Measurements from ENCODE around the gene PRSS36.
"Not testable (repeated sequence)": the region's sequence is repeated elsewhere in the genome, so short reads cannot be mapped to it uniquely, and the experiment has no call there.

Gene PRSS36

DNA sequence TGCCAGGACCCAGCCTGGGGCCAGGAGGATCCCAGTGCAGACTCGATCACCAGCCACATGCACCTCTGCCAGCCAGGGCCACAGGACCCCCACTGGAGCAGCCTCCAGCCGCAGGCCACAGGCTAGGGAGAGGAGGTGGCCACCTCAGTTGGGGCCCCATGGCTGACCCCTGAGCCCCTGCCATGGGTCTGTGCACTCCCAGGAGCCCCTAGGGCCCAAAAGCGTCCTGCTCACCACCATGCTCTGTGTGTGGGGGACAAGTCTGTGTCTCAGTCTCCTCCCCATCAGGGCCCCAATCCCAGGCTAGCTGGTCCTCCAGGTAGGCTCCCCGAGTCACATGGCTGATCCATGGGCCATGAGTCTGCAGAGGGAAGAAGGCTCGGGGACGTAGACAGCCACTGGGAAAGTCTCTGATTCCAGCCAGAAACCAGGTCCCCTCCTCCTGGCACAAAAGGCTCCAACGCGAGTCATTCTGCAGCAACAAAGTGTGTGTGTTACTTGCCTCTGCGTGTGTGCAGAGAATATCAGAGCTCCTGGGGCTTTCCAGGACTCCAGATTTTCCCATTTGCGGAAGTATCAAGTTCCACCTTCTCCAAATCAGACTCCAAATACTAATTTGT, 8.3 kb downstream of the PRSS36 start:
- DNase-seq, result no peak

GRCh38 chr16:31141071-31141469, 8.8 kb downstream of the PRSS36 start:
- DNase-seq, result not testable (repeated sequence)

DNA sequence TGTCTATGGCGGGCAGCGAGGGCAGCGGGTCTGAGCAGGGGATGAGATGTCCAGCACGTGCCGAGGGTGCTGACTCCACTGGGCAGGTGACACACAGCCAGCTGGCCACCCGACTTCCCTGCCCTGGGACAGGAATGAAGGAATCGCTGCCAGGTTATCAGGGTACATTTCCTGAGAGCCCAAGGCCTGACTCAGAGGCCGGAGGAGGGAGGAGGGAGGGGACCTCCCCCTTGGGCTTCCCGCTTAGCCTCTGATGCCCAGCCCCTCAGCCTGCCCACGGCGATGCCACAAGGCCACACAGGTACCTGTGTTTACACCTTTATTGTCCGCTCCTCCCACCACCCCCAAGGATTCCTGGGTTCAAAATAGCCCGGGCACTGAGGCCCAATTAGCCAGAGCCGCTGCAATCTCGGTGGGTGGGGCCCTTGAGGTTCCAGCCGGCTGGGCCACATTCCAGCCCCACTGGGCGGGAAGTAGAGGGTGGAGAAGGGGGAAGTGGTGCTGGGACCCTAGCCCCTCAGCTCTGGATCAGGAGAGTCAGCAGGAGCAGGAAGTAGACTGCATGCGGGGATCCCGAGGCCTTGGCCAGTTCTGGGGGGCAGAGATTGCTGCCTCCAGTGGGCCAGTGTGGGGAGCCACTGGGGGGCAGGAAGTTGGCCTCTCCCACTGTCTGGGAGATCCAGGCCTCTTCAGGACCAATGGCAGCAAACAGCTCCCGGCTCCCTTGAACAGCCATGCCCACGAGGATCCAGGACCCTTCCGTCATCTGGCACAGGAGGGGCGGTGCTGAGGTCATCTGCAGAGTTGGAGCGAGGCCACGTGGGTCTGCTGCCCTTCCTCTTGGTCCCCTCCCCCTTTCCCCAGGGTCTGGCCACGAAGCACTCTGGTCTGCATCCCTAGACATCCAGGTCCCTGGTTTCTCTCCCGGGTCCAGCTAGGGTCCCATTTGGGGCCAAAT, 11.0 kb downstream of the PRSS36 start:
- DNase-seq, result no peak

GRCh38 chr16:31136822-31137499, 12.9 kb downstream of the PRSS36 start:
- DNase-seq, result not testable (repeated sequence)

DNA sequence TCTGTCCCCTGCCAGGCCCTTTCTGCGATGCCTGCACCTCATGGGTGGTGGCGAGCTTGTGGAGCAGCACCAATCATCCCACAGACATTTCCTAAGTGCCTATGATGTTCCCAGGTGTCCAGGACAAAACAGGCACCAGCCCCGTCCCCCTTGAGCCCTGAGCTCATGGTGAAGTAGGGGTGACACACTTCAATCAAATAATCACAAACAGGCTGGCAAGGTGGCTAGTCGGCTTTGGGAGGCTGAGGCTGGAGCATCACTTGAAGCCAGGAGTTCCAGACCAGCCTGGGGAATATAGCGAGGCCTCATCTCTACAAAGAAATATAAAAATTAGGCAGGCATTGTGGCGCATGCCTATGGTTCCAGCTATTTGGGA, 13.6 kb downstream of the PRSS36 start:
- DNase-seq, result no peak

GRCh38 chr16:31135535-31136286, 14.2 kb downstream of the PRSS36 start, which contains the start of gene PRSS8:
PRSS8 (minus strand) TSS chr16:31135727; CDS start chr16:31135498, 229 bp downstream.
- no peak for DNase-seq

GRCh38 chr16:31134625-31135534, 15.0 kb downstream of the PRSS36 start:
- no peak for DNase-seq

DNA sequence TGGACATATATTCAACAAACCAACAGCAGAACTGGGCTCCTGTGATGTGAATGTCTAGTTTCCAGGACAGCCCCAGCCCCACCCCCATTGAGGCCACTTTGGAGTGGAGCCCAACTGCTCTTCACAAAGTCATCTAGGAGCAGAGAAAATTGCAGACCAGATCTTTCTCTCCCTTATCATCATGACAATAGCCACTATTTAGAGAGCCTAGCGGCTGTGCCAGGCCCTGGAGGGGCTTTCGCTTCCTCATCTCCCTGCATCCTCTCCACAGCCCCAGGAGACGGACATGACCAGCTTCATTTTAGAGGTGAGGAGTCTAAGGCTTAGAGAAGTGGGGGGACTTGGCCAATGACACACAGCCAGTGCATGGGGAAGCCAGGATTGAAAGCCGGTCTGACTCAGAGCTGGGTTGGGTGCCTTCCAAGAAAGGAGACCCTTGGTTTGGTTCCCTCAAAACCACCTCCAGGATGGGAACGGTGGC, 15.7 kb downstream of the PRSS36 start:
- no peak for DNase-seq

DNA sequence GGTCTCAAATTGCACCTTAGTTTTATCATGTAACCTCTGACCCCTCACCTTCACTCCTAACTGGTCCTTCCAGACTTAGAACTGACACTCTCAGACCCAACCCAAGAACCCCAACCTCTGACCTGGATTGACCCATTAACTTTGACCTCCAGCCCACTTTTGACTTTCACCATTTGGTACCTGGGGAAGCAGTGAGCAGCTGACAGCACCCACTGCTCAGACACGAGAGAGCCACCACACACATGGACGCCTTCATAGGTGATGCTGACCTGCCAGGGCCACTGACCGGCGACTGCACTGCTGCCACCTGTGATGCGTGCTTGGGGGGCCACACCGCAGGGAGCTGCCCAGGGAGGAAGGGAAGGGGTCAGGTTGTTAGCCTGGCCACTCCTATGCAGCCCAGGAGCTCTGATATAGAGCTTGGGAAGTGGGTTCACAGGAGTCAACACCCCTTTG, 16.8 kb downstream of the PRSS36 start:
- no peak for DNase-seq

DNA sequence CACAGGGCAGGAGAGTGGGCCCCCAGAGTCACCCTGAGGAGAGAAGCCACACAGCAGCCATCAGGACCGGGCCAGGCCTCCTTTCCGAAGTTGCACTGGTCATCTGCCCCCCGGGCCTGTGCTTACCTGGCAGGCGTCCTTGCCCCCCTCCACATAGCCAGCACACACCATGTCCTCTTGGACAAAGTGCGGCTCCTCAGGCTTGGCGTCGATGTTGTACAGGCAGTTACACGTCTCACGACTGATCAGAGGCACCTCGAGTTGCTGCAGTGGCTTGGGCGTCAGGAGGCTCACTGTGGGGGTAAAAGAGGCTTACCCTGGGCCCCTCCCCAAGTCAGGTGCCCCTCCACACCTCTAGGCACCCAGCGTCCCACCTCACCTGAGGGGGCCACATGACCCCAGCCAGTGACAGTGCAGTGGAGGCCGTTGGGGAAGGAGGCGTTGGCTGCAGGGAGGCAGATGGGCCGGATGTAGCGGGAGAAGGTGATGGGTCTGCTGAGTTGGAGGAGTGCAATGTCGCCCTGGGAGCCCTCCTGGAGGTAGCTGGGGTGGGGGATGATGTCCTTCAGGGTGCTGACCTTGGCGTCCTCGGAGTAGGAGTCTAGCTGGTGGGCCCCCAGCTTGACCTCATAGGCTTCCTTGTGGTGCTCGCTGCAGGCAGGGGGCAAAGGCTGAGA, 17.4 kb downstream of the PRSS36 start:
- DNase-seq, result no peak

DNA sequence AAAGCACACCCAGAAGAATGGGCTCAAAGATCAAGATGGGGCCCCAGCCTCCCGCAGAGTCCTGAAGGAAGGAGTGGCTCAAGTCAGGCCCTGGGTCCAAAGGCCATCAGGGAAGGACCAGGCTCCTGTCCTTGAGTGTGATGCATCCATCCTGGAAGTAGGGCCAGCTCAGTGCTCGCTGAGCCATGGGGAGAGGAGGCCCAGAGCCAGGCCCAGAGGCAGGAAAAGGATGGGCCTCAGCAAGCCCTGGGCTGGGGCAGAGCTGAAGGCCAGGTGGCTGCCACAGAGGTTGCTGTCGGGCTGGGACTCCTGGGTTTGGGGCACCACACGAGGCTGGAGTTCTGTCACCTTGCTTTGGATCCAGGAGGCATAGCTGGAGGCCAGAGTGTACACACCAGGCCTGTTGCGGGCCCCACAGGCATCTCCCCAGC, 18.0 kb downstream of the PRSS36 start:
- no peak for DNase-seq

- no peak for DNase-seq
Observed at GRCh38 chr16:31131416-31131815, 18.4 kb downstream of the PRSS36 start.

- DNase-seq, result no peak
Observed at GRCh38 chr16:31130899-31131298, 19.0 kb downstream of the PRSS36 start.

- no peak for DNase-seq
Observed at GRCh38 chr16:31130336-31130891, 19.5 kb downstream of the PRSS36 start.

DNA sequence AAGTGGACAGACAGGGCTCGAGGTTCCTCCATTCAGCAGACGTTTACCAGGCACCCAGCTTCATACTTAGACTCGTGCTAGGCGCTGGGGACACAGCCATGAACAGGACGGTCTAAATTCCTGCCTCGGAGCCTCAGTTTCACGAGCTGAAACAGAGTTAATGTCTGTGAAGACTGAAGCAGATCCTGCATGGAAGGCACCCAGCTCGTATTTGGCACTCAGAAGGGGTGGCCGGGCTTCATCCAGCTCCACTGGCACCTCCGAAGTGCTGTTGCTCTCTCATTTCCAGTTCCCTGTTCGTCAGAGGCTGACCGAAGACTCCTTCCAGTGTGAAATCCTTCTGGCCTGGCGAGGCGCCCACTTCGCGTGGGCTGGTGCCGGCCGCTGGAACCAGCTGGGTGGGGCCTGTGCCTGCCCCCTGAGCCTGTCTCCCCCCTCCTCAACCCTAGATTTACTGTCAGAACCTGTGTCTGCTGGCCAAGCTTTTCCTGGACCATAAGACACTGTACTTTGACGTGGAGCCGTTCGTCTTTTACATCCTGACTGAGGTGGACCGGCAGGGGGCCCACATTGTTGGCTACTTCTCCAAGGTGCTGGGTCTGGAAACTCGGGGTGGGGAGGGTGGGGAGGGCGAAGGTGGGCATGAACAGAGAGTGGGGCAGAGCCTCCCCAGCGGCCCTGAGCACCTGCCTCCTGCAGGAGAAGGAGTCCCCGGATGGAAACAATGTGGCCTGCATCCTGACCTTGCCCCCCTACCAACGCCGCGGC, 20.1 kb downstream of the PRSS36 start:
- DNase-seq, result no peak

- DNase-seq, result no peak
Observed at GRCh38 chr16:31128711-31129567, 20.9 kb downstream of the PRSS36 start.

DNA sequence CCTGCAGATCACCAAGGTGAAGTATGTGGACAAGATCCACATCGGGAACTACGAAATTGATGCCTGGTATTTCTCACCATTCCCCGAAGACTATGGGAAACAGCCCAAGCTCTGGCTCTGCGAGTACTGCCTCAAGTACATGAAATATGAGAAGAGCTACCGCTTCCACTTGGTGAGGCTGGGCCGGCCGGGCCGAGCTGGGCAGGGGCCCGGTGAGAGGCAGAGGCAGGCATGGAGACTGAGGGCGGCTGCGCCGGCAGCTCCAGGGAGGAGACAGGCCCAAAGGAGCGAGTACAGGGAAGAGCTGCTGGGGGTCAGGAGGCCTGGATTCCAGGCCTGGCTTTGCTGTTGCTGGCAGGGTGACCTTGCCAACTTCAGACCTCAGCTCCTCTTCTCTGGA, 22.7 kb downstream of the PRSS36 start:
- no peak for DNase-seq

DNA sequence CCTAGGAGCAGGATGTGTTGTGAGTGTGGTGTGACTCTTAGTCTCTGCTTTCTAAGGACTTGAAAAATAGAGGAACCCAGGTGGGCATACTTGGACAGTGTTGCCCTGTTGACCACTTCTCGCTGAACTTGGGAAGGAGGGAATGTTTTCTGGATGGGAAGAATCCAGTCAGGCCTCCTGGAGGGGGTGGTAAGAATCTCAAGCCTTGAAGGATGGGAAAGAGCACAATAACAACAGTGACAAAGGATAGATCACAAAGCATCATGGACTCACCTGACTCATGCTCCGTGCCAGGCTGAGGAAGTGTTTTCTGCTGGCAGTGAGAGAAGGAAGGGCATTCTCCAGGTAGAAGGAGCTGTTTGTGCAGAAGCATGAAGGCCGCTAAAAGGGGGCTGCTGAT, 24.0 kb downstream of the PRSS36 start:
- no peak for DNase-seq

DNA sequence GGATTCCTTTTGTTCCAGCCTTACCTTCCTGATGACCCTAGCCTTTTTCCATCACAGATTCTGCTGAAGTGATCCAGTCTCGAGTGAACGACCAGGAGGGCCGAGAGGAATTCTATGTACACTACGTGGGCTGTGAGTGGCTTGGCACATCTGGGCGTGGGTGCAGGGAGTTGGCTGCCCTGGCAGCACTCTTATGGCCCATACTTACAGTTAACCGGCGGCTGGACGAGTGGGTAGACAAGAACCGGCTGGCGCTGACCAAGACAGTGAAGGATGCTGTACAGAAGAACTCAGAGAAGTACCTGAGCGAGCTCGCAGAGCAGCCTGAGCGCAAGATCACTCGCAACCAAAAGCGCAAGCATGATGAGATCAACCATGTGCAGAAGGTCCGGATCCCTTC, 29.7 kb downstream of the PRSS36 start:
- DNase-seq, result no peak
